Gastrocnemius medialis (tissue), 4 donors: ENCODE measurements around the gene SUB1. TPM values are rescaled to one million over a fixed set of nuclear protein-coding genes. Genes with fewer than 3 reads are reported as not detected.

Experiments
- ATAC-seq, 2 donors: fragments of 150-250 bp; one replicate each; pipeline ENCODE4 v1.9.1; 2016
- DNase-seq, 2 donors: peaks; one replicate each; pipeline ENCODE4 v3.0.0-alpha.2; 2019
- H3K27ac ChIP-seq, 4 donors: fragments of 200-600 bp; sonication (generic); 1 replicate in 1 of 4; 2 replicates in 3 of 4; pipeline ENCODE4 v1.5.1; 2016 to 2018; ENCODE audit warnings: mild to moderate bottlenecking in 2 of 4, moderate library complexity in 1 of 4
- H3K27me3 ChIP-seq, 3 donors: fragments of 200-600 bp; sonication (generic) in 2 of 3; 1 replicate in 1 of 3; 2 replicates in 2 of 3; pipeline versions ENCODE4 v1.5.1 to v1.6.0; 2016 to 2019; ENCODE audit warnings: mild to moderate bottlenecking in 1 of 3, moderate library complexity in 1 of 3
- H3K36me3 ChIP-seq, 2 donors: fragments of 200-600 bp; sonication (generic) in 1 of 2; one replicate each; pipeline ENCODE4 v1.5.1; 2017 to 2018
- H3K4me1 ChIP-seq, 2 donors: fragments of 200-600 bp; sonication (generic) in 1 of 2; one replicate each; pipeline ENCODE4 v1.5.1; 2016 to 2017; ENCODE audit warnings: mild to moderate bottlenecking in 2 of 2
- H3K4me3 ChIP-seq, 4 donors: fragments of 200-600 bp; sonication (generic) in 3 of 4; 1 replicate in 1 of 4; 2 replicates in 3 of 4; pipeline ENCODE4 v1.5.1; 2016 to 2019; ENCODE audit warnings: mild to moderate bottlenecking in 2 of 4
- H3K9me3 ChIP-seq, 3 donors: fragments of 200-600 bp; sonication (generic) in 2 of 3; 1 replicate in 1 of 3; 2 replicates in 2 of 3; pipeline ENCODE4 v1.5.1; 2016 to 2019
- in situ Hi-C, 4 donors: fragments of 200-750 bp; cut with MboI; loops; one replicate each; pipeline versions ENCODE4 v1.15.0 to v1.8.0; 2017; ENCODE audit warnings: low sequenced_read_pairs in 4 of 4
- intact Hi-C: fragments of 100-400 bp; cut with DNase I; formaldehyde crosslinking; loops from one replicate; pipeline ENCODE4 v1.15.1; 2023; ENCODE audit warnings: low total_unique reads
- total RNA-seq, 4 donors: library from RNA; depleted of rRNA; stranded (reverse); fragments of >200 nt; gene quantifications; one replicate each; pipeline versions ENCODE4 v1.1.0 to v1.2.3, GENCODE V29; 2016
- TF ChIP-seq, protein P1 (sequence below), 5 experiments: fragments of 450-650 bp in 3 of 5; fragments of 200-600 bp in 2 of 5; sonication (generic) in 2 of 5; IDR thresholded peaks in 4 of 5; conservative IDR thresholded peaks in 1 of 5; 1 replicate in 4 of 5; 2 replicates in 1 of 5; pipeline ENCODE4 v1.5.1; 2016 to 2019; ENCODE audit warnings: antibody characterized with exemption in 5 of 5, mild to moderate bottlenecking in 3 of 5, moderate library complexity in 3 of 5

SUB1 gene
- total RNA-seq, 4 donors from 2014 or later = 82.6 to 162 (median 100) TPM

DNA sequence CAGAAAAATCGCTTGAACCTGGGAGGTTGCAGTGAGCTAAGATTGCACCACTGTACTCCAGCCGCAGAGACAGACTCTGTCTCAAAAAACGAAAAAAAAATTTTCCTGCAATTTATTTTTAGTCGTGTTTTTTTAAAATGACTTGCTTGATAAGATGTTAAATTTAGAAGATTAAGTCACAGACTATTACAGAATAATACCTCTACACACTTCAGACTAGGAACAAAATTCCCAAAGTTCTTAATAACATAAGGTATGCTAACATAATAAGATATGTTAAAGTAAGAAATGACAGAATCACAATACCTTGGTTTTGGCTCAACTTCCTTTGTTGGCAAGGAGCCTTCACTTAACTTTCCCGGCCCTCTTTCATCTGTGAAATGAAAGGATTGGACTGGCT lies 66.3 kb downstream of the SUB1 start:
- Histone ChIP-seq H3K4me3 (no peak overlapping the region), H3K27ac (no peak overlapping the region), H3K9me3 (no peaks in the 10 kb centered on the region), H3K27me3 (no peaks in the 10 kb centered on the region), H3K36me3 (no peaks in the 10 kb centered on the region), H3K4me1 (no peaks in the 10 kb centered on the region)
- in situ Hi-C loops = no loop called here
- DNase-seq (no peak), ATAC-seq (no peak)
- TF ChIP-seq, protein P1, sequence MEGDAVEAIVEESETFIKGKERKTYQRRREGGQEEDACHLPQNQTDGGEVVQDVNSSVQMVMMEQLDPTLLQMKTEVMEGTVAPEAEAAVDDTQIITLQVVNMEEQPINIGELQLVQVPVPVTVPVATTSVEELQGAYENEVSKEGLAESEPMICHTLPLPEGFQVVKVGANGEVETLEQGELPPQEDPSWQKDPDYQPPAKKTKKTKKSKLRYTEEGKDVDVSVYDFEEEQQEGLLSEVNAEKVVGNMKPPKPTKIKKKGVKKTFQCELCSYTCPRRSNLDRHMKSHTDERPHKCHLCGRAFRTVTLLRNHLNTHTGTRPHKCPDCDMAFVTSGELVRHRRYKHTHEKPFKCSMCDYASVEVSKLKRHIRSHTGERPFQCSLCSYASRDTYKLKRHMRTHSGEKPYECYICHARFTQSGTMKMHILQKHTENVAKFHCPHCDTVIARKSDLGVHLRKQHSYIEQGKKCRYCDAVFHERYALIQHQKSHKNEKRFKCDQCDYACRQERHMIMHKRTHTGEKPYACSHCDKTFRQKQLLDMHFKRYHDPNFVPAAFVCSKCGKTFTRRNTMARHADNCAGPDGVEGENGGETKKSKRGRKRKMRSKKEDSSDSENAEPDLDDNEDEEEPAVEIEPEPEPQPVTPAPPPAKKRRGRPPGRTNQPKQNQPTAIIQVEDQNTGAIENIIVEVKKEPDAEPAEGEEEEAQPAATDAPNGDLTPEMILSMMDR (IDR thresholded peaks at IDR 0.05 in 4 of 5, conservative IDR thresholded peaks at IDR 0.05 in 1 of 5) = no peak
- intact Hi-C loops = no loop called here

Other genes starting within 250 kb of the SUB1 start
- gene ZFR, start 140.8 kb upstream of the SUB1 start, total RNA-seq = 100 to 1,000 TPM in 1 of 4 donors, 10 to 100 TPM in 3; 84.0 to 109 (median 89.4) TPM
- gene NPR3, start 125.8 kb downstream of the SUB1 start, total RNA-seq = 1 to 10 TPM in 3 of 4 donors, under 1 TPM in 1; 0.51 to 4.9 (median 1.3) TPM